ENCODE results near the gene ZNF780A.

DNA sequence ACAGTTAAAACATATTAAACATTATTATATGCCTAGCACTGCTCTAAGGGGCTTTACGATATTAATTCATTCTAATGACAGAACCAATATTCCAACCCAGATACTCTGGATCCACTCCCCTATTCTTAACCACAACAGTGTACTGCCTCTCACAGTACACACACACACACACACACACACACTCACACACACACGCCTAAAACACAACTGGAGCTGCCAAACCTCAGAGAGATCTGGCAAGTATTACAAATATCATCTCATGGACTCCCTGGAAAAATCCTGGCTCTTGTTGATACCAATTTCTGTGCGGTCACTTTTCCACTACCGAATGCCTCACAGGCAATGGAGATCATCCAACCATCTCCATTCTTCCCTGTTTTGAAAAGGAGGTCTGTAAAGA lies 1.3 kb downstream of the ZNF780A start:
- TF ChIP-seq POLR2AphosphoS5 (IDR thresholded peaks at IDR 0.05; ENCODE audit: low read depth, low read length) = no peak
- TF ChIP-seq POLR2A (IDR thresholded peaks at IDR 0.05; ENCODE audit: low read depth, low read length) = no peak

Measured in GM12891 (cell line).